Measurements from ENCODE around the gene PDLIM7.
"Not testable (repeated sequence)": the region's sequence is repeated elsewhere in the genome, so short reads cannot be mapped to it uniquely, and the experiment has no call there.

Gene PDLIM7, protein sequence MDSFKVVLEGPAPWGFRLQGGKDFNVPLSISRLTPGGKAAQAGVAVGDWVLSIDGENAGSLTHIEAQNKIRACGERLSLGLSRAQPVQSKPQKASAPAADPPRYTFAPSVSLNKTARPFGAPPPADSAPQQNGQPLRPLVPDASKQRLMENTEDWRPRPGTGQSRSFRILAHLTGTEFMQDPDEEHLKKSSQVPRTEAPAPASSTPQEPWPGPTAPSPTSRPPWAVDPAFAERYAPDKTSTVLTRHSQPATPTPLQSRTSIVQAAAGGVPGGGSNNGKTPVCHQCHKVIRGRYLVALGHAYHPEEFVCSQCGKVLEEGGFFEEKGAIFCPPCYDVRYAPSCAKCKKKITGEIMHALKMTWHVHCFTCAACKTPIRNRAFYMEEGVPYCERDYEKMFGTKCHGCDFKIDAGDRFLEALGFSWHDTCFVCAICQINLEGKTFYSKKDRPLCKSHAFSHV

DNA sequence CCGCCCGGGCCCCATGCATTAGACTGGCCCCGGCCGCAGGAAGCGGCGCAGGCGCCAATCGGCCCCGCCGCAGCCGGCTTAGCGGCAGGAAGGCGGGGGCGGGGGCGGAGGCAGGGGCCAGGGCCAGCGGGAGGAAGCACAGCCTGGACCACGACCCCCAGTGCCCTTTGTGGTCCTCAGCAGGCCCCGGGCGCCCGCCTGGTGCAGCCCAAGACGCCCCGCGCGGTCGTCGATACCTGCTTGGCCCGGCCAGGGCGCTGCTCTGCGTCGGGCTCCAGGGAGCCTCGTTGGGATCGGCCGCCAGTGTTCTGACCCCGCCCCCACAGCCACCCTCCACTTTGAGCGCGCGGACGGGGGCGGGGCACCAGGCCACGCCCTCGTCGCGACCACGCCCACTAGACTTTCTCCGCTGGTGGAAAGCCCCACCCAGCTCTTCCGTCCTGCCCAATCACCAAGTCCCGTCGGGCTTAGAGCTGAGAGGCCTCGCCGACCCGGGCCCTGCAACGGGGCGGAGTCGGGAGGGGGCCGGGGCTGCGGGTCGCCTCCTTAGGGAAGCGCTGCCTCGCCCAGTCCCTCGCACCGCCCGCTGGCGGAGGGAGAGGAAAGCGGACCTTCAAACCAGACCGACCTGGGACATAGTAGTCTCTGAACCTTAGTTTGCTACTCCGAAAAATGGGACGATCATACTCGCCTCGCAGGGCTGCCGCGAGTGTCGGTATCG lies at the start of gene PDLIM7:
Gene PDLIM7, minus strand, starts transcription at position 313 of the 721 bp plus-strand sequence. CDS start 1,092 bp downstream, outside the sequence.
- peak; percentile 97 for DNase-seq (ENCODE audit: low spot score)

GRCh38 chr5:177546258-177546741 lies 48.9 kb upstream of the PDLIM7 start:
- peak; percentile 26 for DNase-seq (ENCODE audit: low spot score)

- DNase-seq (ENCODE audit: low spot score), result no peak
Measured at GRCh38 chr5:177545487-177546257, 48.3 kb upstream of the PDLIM7 start.

- no peak for DNase-seq (ENCODE audit: low spot score)
Measured at GRCh38 chr5:177542816-177543465, 45.5 kb upstream of the PDLIM7 start.

- no peak for DNase-seq (ENCODE audit: low spot score)
Measured at GRCh38 chr5:177540438-177540837, 43.0 kb upstream of the PDLIM7 start.

GRCh38 chr5:177539411-177539810 lies 42.0 kb upstream of the PDLIM7 start:
- no peak for DNase-seq (ENCODE audit: low spot score)

DNA sequence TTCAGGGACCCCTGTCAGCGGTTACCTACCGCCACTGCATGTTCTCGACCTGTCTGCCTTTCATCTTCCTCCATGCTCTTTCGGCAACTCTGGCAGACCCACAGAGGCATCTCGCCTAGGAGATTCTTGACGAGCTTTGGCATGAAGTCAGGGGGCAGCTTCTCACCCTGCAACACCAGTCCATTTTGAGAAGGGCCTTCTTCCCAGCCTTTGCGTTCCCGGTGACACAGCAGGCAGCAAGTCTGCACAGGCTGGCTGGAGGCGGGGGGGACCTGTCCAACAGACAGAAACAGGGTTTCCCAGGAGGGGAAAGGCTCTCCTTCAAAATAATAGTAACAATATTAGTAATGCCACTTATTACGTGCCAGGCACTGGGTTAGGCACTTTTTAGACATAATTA lies 41.5 kb upstream of the PDLIM7 start:
- DNase-seq (ENCODE audit: low spot score), result no peak

- DNase-seq (ENCODE audit: low spot score), result no peak
Measured at GRCh38 chr5:177537389-177538361, 40.3 kb upstream of the PDLIM7 start.

- DNase-seq (ENCODE audit: low spot score), result no peak
Measured at GRCh38 chr5:177536386-177536785, 39.0 kb upstream of the PDLIM7 start.

GRCh38 chr5:177535125-177535524 lies 37.7 kb upstream of the PDLIM7 start:
- no peak for DNase-seq (ENCODE audit: low spot score)

- not testable (repeated sequence) for DNase-seq (ENCODE audit: low spot score)
Measured at GRCh38 chr5:177534433-177534832, 37.0 kb upstream of the PDLIM7 start.

DNA sequence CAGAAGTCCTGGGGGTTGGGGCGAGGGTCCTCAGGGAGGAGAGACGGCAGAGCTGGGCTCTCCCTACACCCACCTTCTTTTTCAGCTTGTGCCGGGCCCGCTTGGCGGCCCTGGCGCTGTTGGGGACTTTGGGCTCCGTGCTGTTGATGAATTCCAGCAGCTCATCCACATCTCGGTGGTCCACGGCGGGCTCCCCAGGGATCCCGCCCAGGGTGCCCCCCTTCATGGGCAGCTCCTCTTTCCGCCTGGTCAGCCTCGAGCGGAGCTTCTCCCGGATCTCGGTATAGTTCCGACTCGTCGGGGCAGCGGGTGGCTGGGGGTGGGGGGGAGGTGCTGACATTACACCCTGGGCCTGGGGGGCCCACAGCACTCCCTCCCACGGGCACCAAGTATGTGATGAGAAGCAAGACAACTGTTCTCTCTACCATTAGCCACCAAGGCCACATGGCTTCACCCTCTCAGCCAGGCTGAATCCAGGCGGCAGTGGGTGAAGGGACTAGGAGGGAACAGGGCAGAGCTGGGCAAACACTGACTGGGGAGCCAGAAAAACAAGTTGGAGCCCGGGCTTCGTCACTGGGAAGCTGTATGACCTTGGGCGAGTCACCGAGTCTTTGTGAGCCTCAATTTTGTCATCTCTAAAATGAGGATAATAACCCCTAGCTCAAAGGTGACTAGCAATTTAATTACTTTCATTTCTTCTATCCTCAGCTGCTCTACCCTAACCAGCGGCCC lies 34.0 kb upstream of the PDLIM7 start:
- no peak for DNase-seq (ENCODE audit: low spot score)

DNA sequence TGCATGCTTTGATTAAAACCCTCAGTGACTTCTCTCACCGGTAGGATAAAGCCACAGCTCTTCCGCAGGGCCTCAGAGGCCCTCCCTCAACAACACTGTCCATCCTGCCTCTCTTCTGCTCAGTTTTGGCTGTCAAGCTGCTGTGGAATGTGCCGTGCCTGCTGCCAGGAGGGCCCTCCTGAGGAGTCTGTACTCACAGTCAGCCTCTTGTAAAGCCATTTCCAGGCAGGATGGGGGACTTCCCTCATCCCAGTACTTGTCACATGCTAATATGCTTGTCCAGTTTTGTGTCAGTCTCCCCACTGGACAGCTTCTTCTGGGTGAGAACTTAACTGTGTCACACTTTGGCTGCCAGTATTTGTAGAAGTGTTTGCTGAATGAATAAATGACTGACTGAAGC lies 33.2 kb upstream of the PDLIM7 start:
- no peak for DNase-seq (ENCODE audit: low spot score)

DNA sequence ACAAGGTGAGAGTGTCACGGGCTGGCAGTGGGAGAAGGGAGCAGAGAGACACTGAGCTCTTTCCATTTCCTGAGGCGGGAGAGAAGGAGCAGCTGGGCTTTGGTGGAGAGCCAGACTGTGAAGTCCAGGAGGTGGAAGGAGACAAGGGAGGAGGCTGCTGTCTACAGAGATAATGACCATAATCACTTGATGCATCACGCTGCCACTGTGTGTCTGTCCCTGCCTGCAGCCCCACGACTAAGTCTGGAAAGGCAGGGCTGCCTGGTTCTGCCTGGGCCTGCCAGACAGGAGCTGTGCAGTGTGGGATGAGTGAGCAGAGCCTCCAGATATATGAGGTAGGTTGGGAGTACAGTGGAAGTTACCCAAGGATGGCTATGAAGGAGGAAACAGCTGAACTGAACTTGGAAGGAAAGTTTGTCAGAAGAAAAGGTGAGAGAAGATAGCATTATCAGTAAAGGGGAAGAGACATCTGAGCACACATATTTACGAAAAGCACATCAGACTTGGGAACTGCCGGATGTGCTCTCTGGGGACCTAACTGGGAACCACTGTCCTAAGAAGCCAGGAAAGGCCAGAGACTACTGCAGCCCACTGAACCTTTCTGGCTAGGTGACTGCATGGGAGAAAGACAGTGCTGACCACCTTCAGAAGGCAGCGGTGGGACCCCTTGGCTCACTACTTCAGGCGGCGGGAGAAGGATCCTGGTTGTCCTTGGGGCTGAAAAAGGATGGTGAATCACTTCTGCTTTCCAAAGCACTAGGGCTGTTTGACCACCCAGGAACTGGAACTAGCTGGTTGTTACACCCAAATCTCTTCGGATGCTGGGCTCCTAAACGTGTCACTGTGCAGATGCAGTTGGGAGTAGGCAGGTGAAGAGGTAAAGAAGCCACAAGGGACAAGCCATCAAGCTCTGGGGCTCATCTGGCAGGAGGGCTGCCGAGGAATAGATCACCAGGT lies 32.1 kb upstream of the PDLIM7 start:
- DNase-seq (ENCODE audit: low spot score), result no peak

DNA sequence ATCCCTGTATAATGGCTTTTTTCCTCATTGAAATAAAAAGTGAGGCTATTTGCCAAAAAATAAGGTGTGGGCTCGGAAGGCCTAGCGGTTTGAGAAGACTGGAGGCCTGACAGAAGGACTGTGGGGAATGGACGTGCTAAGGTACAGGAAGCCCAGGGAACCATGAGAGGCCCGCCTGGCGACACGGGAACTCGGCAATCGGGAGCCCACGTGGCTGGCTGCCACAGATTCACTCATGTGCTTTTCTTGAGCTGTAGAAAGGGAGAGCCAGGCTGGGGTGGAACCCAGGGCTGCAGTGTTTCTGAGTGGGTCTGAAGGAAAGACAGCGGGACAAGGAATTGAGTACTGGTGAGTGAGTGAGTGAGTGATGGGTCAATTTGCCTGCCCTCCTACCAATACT lies 31.2 kb upstream of the PDLIM7 start:
- DNase-seq (ENCODE audit: low spot score), result no peak

DNA sequence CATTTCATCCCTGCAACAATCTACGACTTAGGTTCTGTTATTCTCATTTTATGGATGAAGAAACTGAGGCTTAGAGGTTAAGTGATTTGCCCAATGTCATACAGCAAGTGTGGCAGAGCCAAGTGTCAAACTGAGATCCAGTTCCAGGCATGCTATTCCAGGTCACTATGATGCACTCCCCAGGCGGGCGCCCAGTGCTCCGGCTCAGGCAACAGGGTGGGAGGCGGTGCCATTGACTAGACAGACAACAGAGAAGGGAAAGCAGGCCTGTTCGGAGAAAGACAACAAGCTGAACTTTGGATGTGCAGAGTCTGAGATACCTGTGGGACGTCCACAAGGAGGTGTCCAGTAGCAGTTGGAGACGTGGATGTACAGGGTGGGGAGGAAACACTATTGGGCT lies 30.2 kb upstream of the PDLIM7 start:
- no peak for DNase-seq (ENCODE audit: low spot score)

GRCh38 chr5:177526791-177527190 lies 29.4 kb upstream of the PDLIM7 start:
- DNase-seq (ENCODE audit: low spot score), result no peak

GRCh38 chr5:177526191-177526590 lies 28.8 kb upstream of the PDLIM7 start:
- no peak for DNase-seq (ENCODE audit: low spot score)

Measured in SW480 (cell line).